GM21576 (cell line): ENCODE measurements around the gene GSKIP.

Experiments used
- ATAC-seq: cut with Tn5 transposase; IDR thresholded peaks from one replicate; pipeline ENCODE4 v1.9.1; 2021; ENCODE audit warnings: mild to moderate bottlenecking, moderate library complexity; ENCODE audit not compliant: unreplicated experiment

GSKIP gene

DNA sequence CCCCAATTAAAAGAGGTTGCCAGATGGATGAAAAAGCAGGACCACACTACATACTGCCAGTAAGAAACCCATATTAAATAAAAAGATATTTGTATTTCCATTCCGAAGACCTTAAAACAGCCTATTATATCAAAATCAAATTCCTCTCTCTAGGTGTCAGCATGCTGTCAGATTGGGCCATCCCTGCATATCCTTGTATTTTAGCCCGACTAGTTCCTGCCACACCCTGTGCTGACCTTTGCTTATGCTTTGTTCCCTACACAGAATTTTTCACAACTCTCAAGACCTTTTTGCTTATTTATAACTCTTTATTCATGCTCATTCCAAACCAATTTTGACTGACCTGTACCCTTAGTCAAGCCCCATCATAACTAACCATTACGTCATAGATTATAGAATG is 12.8 kb downstream of the GSKIP start:
- no peak for ATAC-seq

DNA sequence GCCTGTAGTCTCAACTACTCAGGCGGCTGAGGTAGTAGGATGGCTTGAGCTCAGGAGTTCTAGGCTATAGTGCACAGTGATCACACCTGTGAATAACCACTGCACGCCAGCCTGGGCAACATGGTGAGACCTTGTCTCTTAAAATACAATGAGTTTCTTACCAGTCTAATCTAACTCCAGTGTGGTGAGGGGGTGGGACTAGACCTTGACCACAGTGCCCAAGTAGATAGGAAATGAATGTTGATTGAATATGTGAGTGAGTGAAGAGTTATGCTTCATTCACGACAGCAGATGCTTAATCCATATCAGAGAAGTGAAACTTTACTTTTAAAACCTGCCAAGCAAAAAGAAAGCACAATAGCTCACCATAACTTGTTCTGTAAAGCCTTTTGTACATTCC is 17.4 kb downstream of the GSKIP start:
- peak; percentile 87 for ATAC-seq

DNA sequence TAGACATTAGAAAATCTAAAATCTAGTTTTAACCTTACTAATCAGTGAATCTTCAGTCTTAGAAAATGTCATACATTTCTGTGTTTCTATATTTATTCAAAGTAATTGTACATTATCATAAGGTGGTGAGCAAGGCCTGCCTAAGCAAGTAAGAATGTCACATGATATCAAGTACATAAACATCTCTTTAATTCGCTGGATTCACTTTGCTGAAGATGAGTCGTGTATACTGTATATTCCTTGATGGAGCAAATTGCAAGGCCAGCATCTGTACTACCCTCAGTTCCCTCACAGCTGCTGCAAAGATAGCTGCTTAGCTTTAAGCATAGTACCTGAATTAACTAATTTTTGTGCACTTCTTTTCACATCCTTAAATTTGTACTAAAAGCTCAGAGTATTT is 20.1 kb downstream of the GSKIP start:
- no peak for ATAC-seq

DNA sequence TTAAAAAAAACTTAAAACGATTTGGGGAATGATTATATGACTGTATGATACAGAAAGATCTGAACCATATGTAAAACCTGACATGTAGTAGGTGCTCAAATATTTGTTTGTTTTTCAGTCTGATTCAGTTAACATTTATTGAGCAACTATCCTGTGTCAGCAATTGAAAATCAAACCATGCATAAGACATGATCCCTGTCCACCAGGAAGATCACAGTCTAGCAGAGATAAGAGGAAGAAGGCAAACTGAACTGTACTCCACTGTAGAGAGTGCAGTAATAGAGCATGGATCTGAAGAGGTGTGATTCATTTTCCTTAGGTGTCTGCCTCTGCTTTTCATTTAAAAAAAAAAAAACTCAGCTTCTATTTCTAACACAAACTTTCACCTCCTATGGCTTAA is 20.7 kb downstream of the GSKIP start:
- no peak for ATAC-seq

DNA sequence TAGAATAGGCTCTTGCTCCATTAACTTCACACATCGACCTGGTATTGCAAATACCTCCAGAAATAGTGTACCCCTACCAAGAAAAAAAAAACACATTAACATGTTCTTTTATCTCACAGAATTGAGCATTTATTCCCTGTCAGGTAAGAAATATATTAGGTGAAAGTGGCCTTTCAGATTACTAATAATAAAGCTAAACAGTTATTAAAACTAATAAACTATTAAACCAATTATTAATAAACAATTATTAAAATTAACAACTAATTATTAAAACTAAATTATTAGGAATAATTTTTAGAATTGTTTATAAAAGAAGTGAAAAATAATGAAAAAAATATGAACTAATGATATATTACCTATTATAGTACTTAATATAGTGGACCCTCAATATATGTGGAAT is 21.4 kb downstream of the GSKIP start:
- no peak for ATAC-seq

DNA sequence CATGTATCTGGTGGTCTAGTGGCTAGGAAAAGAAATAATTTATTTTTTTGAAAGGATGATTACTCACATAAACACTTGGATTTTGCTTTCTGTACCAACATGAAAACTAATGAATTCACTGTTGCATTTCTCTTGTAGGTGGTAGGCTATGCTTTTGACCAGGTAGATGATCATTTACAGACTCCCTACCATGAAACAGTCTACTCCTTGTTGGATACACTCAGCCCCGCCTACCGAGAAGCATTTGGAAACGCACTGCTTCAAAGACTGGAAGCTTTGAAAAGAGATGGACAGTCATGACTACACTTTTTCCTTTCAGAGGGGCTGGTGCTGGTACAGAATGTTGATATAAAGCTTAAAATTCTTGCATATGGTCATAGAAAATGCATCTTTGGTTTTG is 22.1 kb downstream of the GSKIP start:
- no peak for ATAC-seq

DNA sequence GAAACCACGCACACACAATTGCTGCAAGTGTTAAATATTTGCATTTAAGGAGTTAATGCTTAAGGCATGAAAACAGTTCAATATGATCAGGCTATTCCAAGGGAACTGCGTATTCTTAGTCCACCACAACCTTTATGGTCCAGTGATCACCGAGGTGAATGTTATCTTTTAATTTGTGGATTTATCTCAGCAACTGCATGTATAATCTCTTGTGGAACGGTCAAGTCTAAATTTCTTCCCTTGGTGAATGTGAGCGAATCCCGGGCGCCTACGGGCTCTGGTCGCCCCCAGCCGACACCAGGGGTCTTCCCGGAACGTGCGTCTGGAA is 27.6 kb downstream of the GSKIP start:
- no peak for ATAC-seq

DNA sequence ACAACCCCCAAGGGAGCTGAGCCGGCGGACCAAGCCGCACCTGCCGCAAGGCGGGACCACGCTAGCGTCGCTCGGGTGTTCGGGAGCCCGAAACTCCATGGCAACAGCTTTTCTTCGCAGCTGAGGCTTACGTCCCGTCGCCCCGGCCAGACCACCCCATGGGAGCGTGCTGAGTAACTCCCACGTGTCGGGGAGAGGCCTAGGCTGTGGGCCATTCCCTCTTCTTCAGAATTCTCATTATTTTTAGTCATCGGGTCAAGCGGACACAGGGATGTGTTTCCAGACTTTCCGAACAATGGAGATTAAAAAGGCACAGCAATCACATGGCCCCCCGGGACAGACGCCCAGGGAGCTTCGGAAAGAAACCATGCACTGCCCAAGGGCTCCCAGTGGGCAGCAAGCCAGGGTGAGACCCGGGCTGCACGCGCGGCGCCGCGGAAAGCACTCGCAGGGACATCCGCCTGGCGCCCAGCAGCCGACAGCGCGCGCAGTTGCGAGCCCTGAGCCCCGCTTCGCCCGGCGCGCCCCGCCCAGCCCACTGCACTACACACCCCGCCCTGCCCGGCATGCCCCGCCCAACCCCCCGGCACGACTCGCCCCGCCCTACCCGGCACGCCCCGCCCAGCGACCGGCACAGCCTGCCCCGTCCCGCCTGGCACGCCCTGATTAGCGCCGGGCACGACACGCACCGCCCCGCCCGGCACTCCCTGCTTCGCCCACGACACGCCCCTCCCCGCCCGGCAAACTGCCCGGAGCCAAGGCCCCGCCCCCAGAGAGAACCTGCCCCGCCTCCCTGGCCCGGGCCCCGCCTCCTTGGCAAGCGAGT is 28.2 kb downstream of the GSKIP start:
- ATAC-seq = peak; percentile 91

DNA sequence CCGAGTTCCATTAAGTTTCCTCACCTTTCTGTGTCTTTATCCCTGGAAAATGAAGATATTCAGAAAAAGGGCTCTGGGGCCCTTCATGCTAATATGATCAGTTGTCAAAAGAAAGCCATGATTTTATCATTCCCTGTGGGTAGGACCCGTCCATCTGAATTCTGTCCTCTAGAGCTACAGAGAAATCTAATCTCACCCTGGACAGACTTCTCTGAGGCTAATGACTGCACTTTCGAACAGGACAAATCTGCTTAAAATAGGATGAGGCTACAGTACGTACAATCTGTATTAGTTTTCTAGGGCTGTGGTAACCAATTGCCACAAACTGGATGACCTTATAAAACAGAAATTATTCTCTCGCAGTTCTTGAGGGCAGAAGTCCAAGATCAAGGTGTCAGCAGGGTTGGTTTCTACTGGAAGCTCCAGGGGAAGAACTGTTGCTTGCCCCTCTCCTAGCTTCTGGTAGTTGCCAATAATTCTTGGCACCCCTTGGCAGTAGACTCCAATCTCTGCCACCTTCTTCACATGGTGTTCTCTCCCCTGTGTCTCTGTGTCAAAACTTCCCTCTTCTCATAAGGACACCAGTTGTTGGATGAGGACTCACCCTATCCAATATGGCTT is 29.9 kb downstream of the GSKIP start:
- no peak for ATAC-seq

DNA sequence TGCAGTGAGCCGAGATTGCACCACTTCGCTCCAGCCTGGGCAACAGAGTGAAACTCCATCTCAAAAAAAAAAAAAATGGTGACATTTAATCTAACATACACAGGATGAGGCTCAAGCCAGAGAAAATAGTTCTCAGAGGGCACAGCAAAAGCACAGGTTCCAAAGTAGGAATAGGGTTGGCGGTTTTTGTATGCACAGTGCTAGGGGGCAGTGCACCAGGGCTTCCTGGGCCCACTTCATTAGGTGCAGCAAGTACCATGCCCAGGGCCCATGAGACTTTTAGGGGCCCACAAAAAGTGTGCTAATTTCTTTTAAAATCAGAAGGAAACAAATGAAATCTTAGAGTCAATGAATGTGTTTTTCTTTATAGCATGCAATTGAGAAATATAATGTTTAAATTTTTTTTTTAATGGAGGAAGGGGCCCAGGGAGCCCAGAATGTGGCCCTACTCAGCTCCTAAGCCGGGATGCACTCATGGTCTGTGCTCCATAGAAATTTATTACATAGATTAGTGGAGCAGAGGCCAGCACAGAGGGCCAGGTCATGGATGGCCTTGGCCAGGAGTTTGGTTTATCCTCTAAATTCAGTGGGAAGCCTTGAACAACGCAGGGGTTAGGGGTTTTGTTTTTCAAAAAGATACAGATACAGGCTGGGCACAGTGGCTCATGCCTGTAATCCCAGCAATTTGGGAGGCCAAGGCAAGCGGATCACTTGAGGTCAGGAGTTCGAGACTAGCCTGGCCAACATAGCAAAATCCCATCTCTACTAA is 30.9 kb downstream of the GSKIP start:
- ATAC-seq = no peak

DNA sequence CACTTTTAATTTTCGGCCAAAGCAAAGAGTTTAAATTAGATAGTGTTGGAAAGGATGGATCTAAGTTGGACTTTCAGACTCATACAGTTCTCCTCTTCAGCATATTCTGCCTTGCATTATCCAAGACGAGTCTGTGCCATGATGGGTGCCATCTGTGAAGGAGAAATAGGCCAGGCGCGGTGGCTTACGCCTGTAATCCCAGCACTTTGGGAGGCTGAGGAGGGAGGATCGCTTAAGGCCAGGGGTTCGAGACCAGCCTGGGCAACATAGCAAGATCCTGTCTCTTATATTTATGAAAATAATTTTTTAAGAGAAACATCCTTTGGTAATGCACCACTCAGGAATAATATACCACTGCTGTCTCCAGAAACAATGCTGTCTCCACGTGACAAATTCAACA is 35.1 kb downstream of the GSKIP start:
- ATAC-seq = no peak

DNA sequence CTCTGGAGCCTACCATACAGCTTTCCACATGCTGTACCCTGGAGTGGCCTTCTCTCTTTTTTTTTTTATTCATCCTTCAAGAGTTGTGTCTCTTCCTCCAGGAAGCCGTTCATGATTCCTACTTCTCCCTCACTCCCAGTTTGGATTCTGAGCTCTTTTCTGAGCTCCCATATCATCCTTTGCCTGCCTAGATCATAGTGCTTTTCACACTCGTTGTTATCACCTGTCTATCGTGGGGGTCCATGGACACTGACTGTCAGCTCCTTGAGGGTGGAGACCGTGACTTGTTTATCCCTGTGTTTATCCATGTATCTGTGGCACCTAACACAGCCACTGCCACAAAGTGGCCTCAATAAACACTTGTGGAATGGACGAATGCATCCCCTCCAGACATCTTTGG is 35.6 kb downstream of the GSKIP start:
- no peak for ATAC-seq

DNA sequence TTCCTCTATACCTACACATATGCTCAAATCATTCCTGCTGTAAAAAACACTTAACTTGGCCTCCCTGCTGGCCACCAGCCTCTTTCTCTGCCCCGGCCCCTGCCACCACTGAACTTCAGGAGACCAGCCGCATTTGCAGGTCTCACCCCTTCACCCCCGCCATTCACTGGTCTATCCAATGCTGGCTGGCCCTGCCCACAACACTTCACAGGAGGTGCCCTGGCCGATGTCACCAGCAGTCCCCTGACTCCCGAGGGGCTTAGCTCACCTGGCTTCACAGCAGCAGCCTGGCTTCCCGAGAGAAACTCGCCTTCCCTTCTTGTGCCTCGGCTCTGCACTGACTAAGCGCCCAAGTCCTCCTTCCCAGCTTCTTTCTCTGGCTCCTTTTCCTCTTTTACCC is 36.1 kb downstream of the GSKIP start:
- ATAC-seq = no peak

DNA sequence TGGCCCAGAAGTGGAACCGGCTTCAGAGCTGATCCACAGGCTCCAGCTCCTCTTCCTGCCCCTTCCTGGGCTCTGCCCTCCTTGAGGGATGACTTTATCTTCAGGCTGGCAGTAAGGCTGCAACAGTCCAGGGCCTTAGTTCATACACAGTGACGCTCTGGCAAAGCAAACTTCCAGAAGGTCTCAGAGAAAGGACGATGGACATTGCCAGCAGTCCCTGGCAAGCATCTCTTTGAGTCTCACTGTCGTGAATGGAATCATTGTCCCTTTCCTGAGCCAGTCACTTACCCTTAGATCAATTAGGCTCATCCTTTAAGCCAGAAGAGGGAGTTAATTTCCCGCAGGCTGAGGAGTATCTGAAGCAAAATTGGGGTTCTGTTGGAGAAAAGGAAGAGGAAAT is 37.2 kb downstream of the GSKIP start:
- no peak for ATAC-seq

DNA sequence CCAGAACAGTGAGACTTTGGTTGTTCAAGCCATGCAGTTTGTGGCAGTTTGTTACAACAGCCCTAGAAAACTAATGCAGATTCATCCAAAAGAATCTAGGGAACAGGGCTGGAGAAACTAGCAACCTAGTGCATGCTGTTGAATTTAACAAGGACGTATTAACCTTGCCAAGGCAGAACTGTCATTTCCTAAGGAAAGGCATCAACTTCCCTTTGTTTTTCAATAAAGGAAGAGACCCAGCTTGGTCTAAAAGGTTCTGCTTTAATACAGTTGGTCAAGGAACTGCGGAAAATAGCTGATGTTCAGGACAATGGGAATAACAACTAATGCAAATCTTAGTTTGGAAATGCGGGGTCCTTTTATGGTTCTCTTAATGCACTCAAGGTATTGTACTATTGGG is 40.1 kb downstream of the GSKIP start:
- ATAC-seq = no peak

DNA sequence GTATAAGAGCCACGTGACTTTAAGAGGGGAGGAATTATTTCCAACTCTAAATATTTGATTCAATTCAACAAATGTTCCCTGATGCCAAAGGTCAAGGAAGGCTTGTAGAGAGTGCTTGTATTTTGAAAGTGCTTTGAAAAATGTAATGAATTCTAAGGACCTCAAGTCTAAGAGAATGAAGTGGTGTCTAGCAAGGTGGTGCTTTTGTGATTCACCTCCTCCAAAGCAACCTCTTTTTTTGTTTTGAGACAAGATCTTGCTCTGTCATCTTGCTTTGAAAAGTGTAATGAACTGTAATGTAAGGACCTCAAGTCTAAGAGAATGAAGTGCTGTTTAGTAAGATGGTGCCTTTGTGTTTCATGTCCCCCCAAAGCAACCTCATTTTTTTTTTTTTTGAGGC is 42.4 kb downstream of the GSKIP start:
- no peak for ATAC-seq

DNA sequence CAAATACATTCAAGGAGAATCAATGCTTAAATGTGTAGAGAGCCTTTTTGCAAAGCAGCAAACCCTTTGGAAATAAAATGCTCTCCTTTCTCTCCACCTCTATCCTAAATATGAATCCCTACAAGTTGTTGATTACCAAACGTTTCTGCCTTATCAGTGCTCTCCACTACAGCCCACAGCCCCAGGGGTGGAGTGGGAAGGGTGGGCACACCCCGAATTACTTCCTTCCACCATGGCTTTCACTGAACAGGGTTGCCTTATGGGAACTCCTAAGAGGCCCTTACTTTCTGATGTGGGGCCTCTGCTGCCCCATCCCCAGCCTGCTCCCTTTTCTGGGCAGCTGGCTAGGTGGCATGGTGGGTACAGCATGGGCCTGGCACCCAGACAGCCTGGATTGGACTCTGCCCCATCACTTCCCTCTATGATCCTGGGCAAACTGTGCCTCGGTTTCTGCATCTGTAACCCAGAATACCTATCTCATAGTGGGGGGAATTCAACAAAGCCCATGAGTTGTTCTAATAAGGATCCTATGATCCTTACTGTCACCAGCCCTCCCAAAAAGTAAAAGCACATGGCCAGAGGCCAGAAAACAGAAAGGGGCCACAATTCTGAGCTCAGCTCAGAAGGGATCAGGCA is 44.7 kb downstream of the GSKIP start:
- no peak for ATAC-seq

DNA sequence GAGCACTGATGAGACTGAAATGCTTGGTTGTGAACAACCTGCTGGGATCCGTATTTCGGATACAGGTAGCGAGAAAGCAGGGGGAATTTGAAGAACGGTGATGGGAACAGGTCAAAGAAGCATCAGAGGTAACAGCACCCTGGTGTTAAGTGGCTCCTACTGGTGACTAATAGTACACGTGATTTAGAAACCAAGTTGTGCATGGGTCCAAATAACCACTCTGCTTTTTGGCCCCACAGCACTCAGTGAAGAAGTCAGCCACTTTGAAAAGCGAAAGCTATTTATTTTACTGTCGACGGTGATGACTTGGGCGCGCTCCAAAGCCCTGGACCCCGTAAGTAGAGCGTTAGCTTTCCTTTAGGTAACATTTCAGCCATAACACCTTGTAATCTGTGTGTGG is 45.3 kb downstream of the GSKIP start:
- no peak for ATAC-seq

DNA sequence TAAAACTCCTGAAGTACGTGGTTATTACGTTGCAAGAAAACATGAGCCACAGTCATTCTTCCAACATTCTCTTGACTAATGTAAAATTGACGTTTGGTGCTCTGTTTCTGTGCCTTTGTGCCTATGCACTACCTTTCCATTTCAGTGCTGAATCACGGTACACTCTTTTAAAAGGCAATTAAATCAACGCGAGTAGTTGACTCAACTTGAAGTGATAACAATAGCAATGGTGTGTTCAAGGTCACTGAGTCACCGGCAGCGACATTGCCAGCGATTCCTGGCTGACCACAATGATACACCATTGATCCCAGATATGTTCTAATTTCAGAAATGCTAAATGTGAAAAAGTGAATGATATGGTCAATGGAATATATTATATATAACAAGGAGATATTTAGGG is 46.4 kb downstream of the GSKIP start:
- no peak for ATAC-seq

DNA sequence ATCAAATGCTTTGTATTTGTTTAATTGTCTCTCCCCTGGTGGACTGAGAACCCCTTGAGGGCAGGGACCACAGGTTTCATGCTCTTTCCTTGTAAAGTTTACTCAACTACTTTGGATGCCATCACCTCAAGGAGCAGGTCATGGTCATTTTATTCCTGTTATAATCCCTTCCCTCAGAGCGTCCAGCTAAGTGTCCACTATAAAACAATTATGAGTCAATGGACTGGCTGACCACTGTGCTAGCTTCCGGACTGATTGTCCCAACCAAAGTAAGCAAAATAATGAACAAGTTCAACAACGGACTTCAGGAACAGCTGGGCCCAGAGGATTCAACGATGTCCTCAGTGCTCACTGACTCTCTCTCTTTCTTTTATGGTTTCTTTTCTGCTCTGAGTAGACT is 46.8 kb downstream of the GSKIP start:
- no peak for ATAC-seq

DNA sequence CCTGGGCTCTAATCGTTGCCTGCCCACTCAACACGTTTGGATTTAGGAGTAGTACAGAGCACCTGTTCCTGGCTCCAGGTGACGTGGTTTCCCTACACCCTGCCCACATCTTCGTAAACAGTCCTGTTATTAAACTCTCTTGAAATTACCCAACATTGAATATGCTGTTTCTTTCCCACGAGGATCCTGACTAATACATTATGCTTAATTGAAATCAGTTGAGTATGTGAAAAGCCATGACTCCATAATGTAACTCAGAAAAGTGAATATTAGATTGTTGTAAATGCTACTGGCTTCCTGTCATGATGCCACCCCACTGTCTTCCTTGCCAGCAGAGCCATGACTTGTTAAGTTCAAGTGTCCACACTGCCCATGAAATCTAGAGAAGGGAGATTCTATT is 50.2 kb downstream of the GSKIP start:
- no peak for ATAC-seq

DNA sequence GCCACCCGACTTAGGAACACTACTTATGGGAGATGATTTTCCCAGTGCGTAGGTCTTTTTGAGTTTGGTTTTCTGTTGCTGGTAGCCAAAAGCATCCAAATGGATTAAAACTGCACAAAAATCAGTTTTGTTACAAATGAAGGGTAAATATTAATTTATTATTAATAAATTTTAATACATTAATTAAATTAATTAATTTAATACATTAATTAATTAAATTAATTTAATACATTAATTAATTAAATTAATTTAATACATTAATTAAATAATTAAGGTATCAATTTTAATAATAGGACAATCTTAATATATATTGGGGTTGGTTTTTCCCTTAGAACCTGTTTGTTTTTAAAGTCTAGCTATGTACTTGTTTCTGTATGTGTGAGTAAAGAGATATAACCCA is 52.2 kb downstream of the GSKIP start:
- no peak for ATAC-seq
